Astrocyte of the hippocampus (primary cell): ENCODE results near the gene DSTYK.
A peak's percentile ranks its signal among the peaks of the same experiment; 100 is the strongest.
"Not testable (repeated sequence)": the region's sequence is repeated elsewhere in the genome, so short reads cannot be mapped to it uniquely, and the experiment has no call there.

Experiments used
- DNase-seq: peaks from one replicate; pipeline ENCODE4 v3.0.0; 2011; ENCODE audit warnings: low read depth, low spot score

DSTYK gene

GRCh38 chr1:205241366-205242030 lies 30.0 kb upstream of the DSTYK start:
- DNase-seq, result no peak

- DNase-seq, result no peak
Observed at GRCh38 chr1:205240569-205240968, 29.1 kb upstream of the DSTYK start.

- no peak for DNase-seq
Observed at GRCh38 chr1:205240118-205240517, 28.6 kb upstream of the DSTYK start.

GRCh38 chr1:205239078-205239477 lies 27.6 kb upstream of the DSTYK start:
- DNase-seq, result no peak

- DNase-seq, result no peak
Observed at GRCh38 chr1:205237526-205238484, 26.3 kb upstream of the DSTYK start.

- no peak for DNase-seq
Observed at GRCh38 chr1:205236951-205237475, 25.5 kb upstream of the DSTYK start.

GRCh38 chr1:205236526-205236925 lies 25.0 kb upstream of the DSTYK start:
- DNase-seq, result no peak

GRCh38 chr1:205235951-205236350 lies 24.4 kb upstream of the DSTYK start:
- no peak for DNase-seq

GRCh38 chr1:205233986-205234385 lies 22.5 kb upstream of the DSTYK start:
- DNase-seq, result not testable (repeated sequence)

GRCh38 chr1:205232945-205233397 lies 21.5 kb upstream of the DSTYK start:
- DNase-seq, result no peak

- DNase-seq, result peak; percentile 10
Observed at GRCh38 chr1:205232127-205232820, 20.8 kb upstream of the DSTYK start.

GRCh38 chr1:205230982-205231381 lies 19.5 kb upstream of the DSTYK start:
- no peak for DNase-seq

- no peak for DNase-seq
Observed at GRCh38 chr1:205229916-205230700, 18.6 kb upstream of the DSTYK start.

- DNase-seq, result peak; percentile 74
Observed at GRCh38 chr1:205229399-205229871, 17.9 kb upstream of the DSTYK start.

GRCh38 chr1:205228093-205228521 lies 16.6 kb upstream of the DSTYK start:
- no peak for DNase-seq

- peak; percentile 95 for DNase-seq
Observed at GRCh38 chr1:205227584-205228013, 16.1 kb upstream of the DSTYK start, which contains the start of gene TMCC2. Gene TMCC2, plus strand, starts transcription at chr1:205227946. Its CDS starts 619 bp downstream, at chr1:205228565.

- DNase-seq, result peak; percentile 83
Observed at GRCh38 chr1:205226868-205227583, 15.5 kb upstream of the DSTYK start.

GRCh38 chr1:205225901-205226765 lies 14.6 kb upstream of the DSTYK start:
- DNase-seq, result peak; percentile 88

GRCh38 chr1:205224736-205225135 lies 13.2 kb upstream of the DSTYK start:
- DNase-seq, result no peak
